ENCODE data around the gene TPST2.
"Not testable (repeated sequence)": the region's sequence is repeated elsewhere in the genome, so short reads cannot be mapped to it uniquely, and the experiment has no call there.

TPST2 gene

GRCh38 chr22:26589845-26590736, at the start of gene TPST2:
Gene TPST2, minus strand, starts transcription at chr22:26590132. Its CDS starts 48,502 bp downstream, at chr22:26541630.
- no peak for DNase-seq

DNA sequence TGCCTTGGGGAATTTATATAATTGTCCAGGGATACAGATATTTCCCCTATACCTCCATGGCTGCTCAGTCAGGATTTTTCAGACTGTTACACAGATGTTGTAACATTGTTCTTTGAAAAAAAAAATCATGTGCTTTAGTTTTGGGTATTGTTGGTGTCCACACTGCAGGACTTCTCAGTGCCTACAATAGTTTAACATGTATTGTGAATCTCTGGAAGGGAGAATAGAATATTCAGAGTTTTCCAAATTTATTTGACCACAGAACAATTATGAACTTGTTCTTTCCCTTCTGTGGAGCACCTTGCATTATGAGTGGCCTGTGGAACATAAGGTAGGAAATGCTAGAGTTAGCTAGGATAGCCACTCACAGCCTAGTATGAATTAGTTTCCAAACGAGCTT, 46.4 kb upstream of the TPST2 start:
- DNase-seq: no peak

DNA sequence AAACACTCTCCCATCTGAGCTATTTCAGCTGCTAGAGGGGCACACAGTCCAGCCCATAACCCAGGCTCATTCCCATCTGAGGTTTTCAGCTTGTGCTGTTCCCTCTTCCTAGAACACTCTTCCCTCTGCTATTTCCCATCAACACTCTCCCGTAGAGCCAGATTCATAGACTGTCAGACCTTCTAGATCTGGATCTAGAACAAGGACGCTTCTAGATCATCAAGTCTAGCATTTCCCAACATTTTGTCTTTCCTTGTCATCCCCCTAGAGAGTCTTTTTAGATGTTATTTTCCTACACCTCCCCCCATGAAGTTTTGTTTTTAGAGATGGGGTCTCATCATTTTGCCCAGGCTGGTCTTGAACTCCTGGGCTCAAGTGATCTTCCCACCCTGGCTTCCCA, 45.2 kb upstream of the TPST2 start:
- DNase-seq: no peak

- no peak for DNase-seq
Observed at GRCh38 chr22:26634189-26634588, 44.3 kb upstream of the TPST2 start.

DNA sequence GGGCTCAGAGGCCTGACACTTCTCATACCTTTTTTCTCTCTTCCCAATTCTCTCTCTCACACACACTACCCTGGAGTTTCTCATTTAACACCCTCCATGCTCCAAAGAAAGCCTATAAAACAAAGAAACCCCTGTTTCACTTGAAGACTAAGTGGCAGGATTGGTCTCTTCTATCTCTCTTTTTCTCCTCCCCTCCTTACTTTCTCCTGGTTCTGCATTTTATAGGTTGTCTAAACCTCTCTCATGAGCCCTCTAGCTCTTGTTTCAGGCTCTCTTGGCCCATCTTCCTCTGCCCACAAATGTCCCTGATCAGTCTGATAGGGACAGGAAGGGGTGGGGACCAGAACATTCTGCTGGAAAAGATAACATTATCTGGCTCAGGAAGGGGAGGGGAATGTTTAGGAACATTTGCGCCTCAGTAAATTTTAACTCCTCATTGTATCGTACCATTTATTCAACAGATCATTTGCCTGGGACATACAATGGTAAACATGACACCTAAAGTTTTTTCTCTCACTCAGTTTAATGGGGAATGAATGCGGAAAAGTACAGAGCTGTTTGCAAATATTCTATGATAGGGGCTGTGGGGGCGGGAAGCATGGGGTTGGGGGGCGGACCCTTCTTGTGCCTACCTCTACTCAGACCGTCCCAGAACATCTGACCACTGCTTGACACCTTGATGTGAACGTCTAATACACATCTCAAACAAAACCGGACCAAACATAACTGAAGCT, 42.7 kb upstream of the TPST2 start:
- no peak for DNase-seq

DNA sequence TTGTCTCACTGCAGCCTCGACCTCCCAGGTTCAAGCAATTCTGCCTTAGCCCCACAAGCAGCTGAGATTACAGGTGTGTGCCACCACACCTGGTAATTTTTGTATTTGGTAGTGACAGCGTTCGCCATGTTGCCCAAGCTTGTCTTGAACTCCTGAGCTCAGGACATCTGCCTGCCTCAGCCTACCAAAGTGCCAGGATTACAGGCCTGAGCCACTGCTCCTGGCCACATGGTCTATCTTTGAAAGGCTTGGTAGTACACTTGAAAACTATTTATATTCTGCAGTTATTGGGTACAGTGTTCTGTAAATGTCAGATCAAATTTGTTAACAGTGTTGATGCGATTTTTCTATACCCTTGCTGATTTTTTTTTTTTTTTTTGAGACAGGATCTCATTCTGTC, 41.4 kb upstream of the TPST2 start:
- no peak for DNase-seq

DNA sequence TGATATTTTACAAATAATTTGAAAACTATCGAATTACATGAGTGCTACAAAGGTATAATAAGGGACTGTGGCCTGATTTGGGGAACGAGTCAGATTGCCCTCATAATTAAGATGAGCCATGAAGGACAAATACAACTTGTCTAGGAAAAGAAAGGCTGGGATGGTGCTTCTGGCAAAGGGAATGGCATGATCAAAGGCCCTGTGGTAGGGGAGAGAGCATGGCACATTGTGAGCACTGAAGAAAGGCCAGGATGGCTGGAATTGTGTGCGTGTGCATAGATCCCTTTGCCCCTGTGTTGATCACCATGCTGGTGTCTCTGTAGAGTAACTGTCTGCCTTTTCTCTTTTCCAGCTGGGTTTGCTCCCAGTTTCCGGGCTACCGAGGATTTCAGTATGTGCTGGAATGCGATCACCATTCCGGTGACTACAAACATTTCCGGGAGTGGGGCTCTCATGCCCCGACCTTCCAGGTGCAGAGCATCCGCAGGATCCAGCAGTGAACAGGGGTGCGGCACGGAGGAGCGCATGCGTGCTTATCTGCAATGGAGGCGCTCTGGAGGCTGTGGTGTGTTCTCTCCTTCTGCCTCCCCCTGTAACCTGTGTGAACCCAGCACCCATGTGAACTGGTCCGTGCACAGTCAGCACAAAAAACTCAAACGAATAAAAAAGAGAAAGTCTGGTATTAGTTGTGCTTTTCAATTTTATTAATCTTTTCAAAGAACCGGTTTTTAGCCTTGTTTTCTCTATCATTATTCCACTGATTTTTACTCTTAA, 40.2 kb upstream of the TPST2 start:
- no peak for DNase-seq

- no peak for DNase-seq
Observed at GRCh38 chr22:26624803-26625202, 34.9 kb upstream of the TPST2 start.

DNA sequence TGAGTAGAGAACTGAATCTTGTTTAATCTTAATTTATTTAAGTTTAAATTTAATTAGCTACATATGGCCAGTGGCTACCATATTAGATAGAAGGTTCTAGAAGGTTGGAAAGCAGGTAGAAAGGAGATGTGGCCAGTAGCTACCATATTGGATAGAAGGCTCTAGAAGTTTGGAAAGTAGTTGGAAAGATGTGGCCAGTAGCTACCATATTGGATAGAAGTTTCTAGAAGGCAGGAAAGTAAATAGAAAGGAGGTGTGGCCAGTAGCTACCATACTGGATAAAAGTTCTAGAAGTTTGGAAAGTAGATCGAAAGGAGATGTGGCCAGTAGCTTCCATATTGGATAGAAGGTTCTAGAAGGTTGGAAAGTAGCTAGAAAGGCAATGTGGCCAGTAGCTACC, 34.1 kb upstream of the TPST2 start:
- DNase-seq: no peak

DNA sequence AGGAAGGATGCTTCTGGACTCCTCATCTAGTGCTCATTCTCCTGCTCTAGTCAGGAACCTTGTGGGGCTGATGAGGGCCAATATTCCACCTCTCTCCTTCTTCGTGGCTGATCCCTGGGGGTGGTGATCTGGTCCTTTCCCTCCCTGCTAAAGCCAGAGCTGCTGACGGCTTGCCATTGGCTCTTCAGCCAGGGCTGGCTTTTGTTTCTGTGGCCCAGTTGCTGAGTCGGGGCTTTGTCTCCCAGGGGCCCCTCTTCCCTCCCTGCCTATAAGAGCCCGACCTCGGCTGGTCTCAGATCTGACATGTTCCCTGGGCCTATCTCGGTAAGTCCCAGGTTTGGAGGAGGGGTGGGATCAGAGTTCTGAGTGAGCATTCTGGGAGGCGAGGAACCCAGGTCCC, 31.7 kb upstream of the TPST2 start, which contains the start of gene CRYBA4:
CRYBA4 (plus strand) TSS at position 301 of the 400 bp plus-strand sequence. CDS start 634 bp downstream, outside the sequence.
- no peak for DNase-seq

DNA sequence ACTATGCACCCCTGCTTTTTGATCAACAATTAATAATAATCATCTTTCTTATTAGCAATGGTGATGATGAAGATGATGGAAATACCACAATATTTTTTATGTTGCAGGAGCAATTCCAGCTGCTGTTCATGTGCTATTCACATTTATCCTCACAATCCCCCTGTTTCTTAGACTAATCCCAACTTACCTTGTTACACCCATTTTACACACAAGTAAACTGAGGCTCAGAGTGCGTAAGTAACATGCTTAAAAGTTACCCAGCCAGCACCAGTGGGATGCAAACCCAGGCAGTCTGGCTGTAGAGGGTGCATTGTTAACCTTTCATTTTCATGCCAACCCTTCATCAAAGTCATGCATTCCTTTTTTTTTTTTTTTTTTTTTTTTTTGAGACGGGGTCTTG, 30.3 kb upstream of the TPST2 start:
- no peak for DNase-seq

DNA sequence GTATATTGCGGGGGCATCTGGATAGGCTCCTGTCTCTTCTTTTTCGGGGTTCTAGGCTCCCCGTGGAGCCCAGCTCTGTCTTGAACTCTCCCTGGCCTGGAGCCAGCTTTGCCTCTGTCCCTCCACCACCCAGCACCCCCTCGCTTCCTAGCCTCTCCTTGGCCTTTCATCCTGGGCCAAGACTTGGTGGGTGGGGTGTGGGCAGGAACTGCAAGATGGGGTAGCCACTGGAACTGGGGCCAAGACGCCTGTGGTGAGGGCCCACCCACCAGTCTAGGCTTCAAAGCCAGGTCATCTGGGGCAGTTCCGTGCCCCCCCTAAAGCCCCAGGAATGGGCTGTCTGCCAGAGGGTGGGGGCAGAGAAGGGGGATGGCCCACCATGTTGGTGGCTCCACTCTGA, 29.6 kb upstream of the TPST2 start:
- no peak for DNase-seq

- no peak for DNase-seq
Observed at GRCh38 chr22:26618455-26618854, 28.5 kb upstream of the TPST2 start.

GRCh38 chr22:26617271-26618199, 27.6 kb upstream of the TPST2 start, which contains the start of gene CRYBB1:
Gene CRYBB1, minus strand, starts transcription at chr22:26618027. Its CDS starts 1,708 bp downstream, at chr22:26616319.
- no peak for DNase-seq

GRCh38 chr22:26616650-26617049, 26.7 kb upstream of the TPST2 start:
- DNase-seq: no peak

DNA sequence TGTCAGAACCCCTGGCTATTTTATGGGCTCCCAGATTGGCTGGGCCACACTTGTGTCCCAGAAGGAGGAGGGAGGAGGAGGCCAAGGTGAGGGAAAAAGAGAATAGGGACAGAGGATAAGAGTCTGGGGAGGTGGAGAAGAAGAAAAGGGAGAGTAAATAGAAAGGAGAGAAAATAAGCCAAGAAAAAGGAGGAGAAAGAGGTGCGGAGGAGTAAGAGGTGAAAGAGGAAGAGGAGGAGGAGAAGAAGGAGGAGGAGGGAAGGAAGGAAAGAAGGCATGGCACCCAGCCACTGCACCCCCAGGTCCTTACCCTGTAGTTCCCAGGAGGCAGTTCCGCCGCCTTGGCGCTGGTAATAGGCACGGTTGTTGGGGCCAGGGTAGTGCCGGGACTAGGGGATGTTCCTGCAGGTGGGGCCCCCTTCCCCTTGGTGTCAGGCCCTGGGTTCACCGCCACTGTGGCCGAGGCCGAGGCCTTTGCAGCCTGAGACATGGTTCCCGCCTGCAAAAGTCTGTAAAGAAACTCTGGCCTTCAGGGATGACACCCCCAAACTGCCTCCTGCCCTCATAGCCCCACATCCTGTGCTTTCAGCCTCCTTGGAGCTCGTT, 26.0 kb upstream of the TPST2 start:
- no peak for DNase-seq

GRCh38 chr22:26615149-26615548, 25.2 kb upstream of the TPST2 start:
- no peak for DNase-seq

DNA sequence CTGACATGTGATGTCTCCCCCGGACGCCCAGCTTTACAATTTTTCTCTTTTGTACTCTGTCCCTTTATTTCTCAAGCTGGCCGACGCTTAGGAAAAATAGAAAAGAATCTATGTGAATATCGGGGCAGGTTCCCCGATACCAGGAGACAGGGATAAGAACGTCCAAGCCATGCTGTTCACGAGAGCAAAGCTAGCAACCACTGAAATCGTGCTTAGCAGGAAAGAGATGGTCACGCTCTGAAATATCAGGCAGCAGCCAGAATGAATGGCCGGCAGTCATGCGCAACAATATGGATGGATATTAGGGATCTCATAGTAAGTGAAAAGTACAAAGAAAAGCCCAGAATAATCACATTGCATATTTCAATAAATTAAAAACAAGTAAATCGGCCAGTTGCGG, 24.4 kb upstream of the TPST2 start:
- DNase-seq: no peak

DNA sequence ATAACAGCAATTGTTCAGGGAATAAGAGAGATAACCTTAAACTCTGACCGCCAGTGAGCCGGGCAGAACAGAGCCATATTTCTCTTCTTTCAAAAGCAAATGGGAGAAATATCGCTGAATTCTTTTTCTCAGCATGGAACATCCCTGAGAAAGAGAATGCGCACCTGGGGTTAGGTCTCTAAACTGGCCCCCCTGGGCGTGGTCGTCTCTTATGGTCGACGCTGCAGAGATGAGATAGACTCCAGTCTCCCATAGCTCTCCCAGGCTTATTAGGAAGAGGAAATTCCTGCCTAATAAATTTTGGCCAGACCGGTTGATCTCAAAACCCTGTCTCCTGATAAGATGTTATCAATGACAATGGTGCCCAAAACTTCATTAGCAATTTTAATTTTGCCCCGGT, 23.8 kb upstream of the TPST2 start:
- not testable (repeated sequence) for DNase-seq

- no peak for DNase-seq
Observed at GRCh38 chr22:26612652-26613051, 22.7 kb upstream of the TPST2 start.

- DNase-seq: no peak
Observed at GRCh38 chr22:26610996-26611395, 21.1 kb upstream of the TPST2 start.

All from DMS 273 treated with DMSO at 0.1 percent for 48 hours (cell line).